Stimulated activated CD4-positive, alpha-beta T cell treated with anti-CD3 and anti-CD28 coated beads, Interleukin-4, amount 100 ng/mL, for 24 hours (primary cell): ENCODE results near the gene PICALM.

Source experiments
- DNase-seq: peaks from one replicate; pipeline ENCODE4 v3.0.0-alpha.2; 2020

Gene PICALM

DNA sequence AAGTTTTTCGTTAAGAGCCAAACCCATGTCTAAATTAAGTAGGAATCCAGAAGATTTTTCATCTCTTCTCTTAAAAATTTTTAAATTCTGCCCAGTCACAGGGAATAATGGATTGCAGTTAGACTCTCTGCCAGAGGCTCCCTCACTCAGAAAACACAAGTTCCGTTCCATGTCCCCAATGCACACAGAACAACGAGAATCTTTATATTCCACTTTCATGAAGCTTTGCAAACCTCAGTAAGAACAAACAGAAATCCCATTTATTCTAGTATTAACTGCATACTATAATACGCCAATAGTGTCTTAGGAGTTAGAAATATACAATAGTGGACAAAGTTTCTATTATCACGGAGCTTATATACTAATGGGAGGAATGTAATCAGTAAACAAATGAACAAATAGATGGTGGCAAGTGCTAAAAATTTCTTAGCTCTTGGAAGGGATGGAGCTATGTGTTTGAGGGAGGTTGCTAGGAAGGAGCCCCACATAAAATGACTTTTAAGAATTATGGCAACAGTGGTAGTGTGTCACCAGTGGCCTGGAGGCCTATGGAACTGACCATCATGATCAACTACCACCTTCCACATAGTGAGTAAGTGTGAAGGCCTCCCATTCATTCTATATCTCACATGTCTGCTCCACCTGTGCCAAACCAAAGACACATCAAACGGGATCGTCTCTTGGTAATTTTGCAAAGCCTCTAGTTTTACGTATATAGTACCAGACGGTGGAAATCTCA lies 24.9 kb downstream of the PICALM start:
- DNase-seq: no peak

DNA sequence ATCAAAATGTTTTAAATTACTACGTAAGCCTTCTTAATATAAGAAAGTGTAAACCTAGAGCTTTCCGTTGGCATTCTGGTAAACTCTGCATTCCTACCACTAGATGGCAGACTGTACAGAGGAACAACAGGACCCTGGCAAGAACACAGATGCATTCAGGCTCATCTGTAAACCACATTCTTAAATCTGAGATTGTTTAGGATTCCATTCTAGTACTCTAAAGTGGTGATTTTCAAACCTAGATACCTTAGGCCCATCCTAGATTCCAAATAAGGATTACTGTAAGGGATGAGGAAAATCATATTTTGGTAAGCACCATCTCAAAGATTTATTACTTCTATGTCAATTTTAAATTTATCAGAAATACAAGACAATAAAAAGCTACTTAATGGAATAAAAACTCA lies 26.9 kb downstream of the PICALM start:
- DNase-seq: peak; percentile 62

GRCh38 chr11:86040919-86041850 lies 27.7 kb downstream of the PICALM start:
- DNase-seq: no peak

GRCh38 chr11:86039094-86039493 lies 29.8 kb downstream of the PICALM start:
- no peak for DNase-seq

GRCh38 chr11:86037743-86038142 lies 31.1 kb downstream of the PICALM start:
- no peak for DNase-seq

- no peak for DNase-seq
Measured at GRCh38 chr11:86035920-86036319, 33.0 kb downstream of the PICALM start.

DNA sequence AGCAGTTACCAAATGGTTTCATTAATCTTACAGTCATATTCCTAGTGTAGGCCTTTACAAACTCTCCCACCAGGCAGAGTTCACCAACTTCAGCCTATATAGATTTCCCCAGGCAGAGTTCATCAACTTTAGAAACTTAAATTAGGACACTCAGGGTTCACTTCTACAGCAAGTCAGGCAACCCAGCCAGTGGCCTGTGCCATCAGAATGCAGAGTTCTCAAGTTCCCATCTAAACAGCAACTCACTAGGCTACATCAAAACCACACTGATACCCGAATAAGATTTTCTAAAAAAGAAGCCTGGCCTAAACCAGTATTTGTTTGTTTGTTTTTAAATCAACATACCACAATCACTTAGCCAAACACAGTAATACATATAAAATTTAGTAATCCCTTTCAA lies 33.7 kb downstream of the PICALM start:
- no peak for DNase-seq

DNA sequence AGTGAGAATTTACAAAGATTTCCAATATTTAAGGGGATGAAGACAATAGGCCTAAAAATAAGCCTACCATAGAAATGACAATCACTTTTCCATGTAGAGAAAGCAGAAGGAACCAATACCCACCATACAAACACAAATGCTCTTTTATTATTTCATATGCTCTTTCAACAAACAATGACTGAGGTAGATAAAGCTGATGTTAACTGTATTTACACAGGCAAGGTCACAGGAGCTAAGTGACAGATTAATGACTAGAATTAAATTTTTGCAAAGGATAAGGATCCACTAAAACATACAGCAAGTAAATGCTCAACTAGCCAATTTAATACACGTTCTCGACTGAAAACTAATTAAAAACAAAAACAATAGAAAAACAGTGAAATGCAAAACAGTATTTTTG lies 34.2 kb downstream of the PICALM start:
- DNase-seq: no peak

DNA sequence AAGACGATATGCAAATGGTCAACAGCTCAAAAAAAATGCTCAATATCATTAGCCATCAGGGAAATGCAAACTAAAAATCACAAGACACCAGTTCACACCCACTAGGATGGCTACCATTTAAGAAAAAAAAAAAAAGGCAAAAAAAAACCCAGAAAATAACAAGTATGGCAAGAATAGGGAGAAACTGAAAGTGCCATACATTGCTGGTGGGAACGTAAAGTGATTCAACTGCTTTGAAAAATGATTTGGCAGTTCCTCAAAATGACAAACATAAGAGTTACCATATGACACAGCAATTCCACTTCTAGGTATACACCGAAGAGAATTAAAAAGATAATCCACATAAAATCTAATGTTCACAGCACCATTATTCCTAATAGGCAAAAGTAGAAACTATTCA lies 47.5 kb downstream of the PICALM start:
- DNase-seq: no peak

GRCh38 chr11:86018249-86018648 lies 50.6 kb downstream of the PICALM start:
- no peak for DNase-seq

- no peak for DNase-seq
Measured at GRCh38 chr11:86016451-86016850, 52.4 kb downstream of the PICALM start.

DNA sequence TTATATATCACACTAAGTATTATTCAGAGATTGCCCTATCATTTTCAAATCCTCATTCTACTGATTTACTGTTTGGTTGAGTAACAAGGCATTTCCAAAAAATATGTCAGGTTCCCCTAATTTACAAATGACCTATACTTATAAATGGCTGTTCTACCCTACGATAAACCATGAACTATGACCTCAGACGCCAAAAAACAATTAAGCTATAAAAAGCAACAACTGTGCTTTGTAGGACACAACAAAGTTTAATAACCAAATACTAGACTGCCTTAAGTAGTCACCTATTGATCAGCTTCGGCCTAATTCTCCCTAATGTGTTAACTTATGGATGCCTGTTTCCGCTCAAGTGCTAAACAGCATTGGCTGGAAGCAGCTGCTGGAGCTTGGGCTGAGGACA lies 53.2 kb downstream of the PICALM start:
- no peak for DNase-seq

GRCh38 chr11:86014221-86014620 lies 54.7 kb downstream of the PICALM start:
- DNase-seq: no peak

- DNase-seq: no peak
Measured at GRCh38 chr11:86013713-86014112, 55.2 kb downstream of the PICALM start.

- no peak for DNase-seq
Measured at GRCh38 chr11:86011175-86011574, 57.7 kb downstream of the PICALM start.

DNA sequence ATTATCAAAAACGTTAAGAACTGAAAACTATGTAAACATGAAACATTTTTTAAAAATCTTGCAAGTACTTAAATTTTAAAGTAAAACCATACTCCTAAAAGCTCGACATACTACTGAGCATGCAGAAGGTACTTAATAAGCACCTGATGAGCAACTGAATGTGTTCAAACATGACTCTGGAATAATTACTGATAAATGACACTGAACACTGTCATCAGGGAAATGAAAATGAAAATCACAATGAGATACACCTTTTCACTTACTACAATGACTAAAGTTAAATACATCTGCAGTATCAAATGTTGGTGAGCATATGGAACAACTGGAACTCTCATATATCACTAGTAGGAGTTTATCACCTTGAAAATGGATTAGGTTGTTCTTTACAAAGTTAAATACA lies 65.2 kb downstream of the PICALM start:
- DNase-seq: no peak

DNA sequence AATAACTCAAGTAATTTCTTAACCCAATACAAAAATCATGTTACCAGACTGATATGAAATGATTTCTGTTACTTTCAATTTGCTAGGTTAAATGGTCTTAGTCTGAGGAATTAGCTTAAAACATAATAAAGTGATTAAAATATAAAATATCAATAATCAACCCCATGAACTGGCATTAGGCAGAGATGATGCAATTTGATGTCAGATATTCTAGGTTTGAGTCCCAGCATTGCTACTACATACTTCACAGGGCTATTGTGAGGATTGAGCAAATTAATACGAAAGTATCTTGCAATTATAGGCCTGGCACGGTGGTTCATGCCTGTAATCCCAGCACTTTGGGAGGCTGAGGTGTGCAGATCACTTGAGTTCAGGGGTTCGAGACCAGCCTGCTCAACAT lies 66.5 kb downstream of the PICALM start:
- no peak for DNase-seq

GRCh38 chr11:85991508-85991907 lies 77.4 kb downstream of the PICALM start:
- no peak for DNase-seq

DNA sequence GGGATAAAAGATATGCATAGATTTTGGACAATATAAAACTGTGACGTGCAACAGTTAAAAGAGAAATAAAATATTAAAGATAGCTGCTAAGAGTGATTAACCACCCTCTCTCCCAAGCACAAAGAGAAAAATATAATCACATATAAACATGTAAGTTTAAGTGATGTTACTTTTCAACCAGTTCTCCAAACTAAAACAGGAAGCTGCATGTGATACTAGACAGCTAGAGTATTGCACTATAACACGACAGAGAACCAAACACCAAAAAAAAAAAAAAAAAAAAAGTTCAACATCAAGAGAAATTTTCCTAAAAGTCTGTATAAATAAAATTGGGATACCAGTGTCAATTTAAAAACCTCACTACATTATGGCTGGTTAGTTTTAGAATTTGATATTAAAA lies 79.1 kb downstream of the PICALM start:
- DNase-seq: no peak

GRCh38 chr11:85988780-85989179 lies 80.1 kb downstream of the PICALM start:
- no peak for DNase-seq

DNA sequence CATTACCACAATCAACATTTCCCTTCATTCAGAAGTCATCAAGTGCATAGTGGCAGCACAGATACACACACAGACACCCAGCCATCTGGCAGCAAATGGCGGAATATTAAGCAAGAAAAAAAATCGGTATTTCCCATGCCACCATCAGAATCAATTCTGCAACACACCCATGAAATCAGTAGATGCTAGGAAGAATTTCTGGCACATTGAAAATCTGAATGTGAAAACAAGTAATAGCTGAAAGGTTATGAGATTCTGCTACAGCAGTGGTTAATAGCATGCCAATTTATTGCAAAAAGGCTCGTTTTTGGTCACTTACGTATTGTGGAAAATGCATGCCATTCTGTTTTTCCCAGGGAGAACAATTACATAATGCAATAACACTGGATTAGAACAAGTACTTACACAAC lies 91.1 kb downstream of the PICALM start:
- DNase-seq: no peak

DNA sequence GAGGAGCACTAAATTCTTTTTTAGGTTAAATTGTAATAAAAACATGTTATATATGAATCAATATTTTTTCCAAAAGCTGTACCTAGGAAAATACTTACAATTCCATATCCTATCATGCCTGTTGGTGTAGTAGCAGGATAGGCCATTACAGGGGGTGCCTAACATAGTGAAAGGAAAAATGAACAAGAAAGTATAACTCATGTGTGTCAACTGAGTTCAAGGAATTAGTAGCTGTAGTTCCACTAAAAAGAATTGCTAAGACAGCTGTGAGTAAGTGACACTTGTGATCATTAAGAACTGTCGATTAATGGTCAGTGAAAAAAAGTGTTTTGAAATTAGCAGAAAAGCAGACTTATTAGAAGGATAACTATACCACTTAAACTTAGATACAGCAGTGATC lies 92.4 kb downstream of the PICALM start:
- no peak for DNase-seq

- no peak for DNase-seq
Measured at GRCh38 chr11:85974122-85974521, 94.8 kb downstream of the PICALM start.

DNA sequence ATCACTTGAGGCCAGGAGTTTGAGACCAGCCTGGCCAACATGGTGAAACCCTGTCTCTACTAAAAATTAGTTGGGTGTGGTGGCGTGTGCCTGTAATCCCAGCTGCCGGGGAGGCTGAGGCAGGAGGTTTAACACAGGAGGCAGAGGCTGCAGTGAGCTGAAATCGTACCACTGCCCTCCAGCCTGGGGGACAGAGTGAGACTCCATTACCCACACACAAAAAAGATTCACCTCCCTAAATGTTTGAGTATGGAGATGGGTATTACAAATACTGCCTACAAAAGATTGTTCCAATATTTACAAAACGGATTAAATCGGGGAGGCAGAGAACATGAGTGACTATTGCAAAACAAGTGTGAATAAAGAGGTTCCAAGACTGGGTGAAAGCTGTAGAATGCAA lies 98.3 kb downstream of the PICALM start:
- no peak for DNase-seq
